GM12801 (cell line): Measurements from ENCODE around the gene IRF2BP2.

Source experiments
- TF ChIP-seq, protein P1 (sequence below): IDR thresholded peaks from one replicate; pipeline ENCODE4 v1.5.1; 2011; ENCODE audit warnings: control low read depth; ENCODE audit not compliant: insufficient read length; ENCODE audit errors: extremely low read depth

The IRF2BP2 gene

GRCh38 chr1:234621657-234622335 is 11.8 kb upstream of the IRF2BP2 start:
- TF ChIP-seq, protein P1, sequence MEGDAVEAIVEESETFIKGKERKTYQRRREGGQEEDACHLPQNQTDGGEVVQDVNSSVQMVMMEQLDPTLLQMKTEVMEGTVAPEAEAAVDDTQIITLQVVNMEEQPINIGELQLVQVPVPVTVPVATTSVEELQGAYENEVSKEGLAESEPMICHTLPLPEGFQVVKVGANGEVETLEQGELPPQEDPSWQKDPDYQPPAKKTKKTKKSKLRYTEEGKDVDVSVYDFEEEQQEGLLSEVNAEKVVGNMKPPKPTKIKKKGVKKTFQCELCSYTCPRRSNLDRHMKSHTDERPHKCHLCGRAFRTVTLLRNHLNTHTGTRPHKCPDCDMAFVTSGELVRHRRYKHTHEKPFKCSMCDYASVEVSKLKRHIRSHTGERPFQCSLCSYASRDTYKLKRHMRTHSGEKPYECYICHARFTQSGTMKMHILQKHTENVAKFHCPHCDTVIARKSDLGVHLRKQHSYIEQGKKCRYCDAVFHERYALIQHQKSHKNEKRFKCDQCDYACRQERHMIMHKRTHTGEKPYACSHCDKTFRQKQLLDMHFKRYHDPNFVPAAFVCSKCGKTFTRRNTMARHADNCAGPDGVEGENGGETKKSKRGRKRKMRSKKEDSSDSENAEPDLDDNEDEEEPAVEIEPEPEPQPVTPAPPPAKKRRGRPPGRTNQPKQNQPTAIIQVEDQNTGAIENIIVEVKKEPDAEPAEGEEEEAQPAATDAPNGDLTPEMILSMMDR = no peak

GRCh38 chr1:234621127-234621468 is 11.1 kb upstream of the IRF2BP2 start:
- TF ChIP-seq, protein P1 = no peak

DNA sequence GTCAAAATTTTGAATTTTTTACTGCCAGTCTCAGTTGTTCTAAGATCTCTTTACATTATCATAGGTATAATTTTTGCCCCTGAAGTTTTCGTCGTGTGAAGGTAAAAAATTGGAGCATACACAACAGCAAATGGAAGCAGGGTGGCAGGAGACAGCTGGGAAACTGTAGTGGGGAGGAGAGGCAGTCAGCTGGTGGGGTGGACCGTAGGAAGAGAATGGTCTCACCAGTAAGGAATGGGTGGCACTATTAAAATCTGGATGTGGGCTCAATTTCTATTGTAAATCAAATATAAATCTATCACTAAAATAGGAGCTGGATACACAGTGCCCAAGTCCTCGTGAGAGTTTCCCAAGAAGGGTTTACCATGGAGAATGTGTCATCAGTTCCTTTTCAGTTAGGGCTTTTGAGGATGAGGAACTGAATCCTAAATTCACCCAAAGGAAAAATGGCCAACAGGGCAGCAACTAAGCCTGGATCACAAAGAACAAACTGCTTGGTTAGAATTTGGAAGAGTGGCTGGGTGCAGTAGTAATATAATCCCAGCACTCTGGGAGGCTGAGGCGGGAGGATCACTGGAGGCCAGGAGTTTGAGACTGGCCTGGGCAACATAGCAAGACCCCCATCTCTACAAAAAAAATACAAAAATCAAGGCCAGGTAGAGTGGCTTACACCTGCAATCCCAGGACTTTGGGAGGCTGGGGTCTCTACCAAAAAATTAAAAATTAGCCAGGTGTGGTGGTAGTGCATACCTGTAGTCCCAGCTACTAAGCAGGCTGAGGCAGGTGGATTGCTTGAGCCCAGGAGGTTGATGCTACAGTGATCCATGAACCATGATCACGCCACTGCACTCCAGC is 10.5 kb upstream of the IRF2BP2 start:
- TF ChIP-seq, protein P1 = no peak

DNA sequence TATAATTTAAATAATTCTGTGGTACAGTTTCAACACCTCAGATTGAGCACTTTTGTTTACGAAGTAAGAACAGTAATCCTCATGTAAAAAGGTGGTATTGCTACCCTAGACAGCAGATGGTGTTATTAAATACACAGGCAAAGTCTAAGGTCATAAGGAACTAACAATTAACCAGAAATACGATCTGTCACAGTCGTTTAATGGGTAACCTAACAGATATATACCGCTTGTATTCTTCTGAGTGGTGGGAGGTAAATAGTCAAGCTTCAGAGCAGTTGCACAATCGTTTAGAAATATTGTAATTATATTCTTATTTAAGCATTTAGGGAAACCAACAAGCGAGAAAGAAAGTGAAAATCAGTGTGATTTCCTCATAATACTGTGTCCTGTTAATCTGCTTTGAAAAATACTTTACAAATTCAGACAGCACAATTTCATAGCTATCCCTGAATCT is 9.8 kb upstream of the IRF2BP2 start:
- TF ChIP-seq, protein P1 = no peak

GRCh38 chr1:234619071-234619480 is 9.1 kb upstream of the IRF2BP2 start:
- TF ChIP-seq, protein P1 = no peak

GRCh38 chr1:234618737-234619049 is 8.7 kb upstream of the IRF2BP2 start:
- TF ChIP-seq, protein P1 = no peak

DNA sequence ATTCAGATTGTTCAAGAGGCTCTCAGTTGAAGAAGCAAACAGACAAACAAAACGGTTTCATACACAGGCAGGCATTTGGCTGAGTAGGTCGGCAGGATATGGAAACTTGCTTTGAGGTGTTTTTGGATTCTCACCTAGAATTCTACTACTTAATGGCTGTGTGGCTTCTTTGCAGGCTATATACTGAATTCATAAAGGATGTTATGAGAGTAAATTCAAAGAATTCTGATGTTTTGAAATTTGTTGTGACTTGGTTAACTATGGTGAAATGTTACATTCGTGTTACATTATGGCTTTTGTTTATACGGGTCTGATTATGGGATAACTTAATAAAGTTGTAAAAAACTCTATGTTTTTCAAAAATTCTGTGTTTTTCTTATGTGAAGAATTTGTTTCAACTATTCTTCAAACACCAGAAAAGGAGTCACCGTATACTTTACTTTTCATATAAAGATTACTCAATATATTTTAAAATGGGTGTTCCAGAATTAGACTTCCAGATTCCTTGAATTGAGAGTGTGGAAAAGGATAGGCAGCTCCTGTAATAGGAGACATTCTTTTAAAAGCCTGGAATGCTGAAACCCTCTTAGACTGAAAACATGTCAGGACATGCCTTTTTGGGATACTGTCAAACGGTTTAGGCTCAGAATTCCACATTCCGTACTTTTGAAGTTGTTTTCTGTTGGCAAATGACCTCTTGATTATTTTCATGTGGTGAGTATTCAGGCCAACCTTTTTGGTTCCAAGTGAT is 8.2 kb upstream of the IRF2BP2 start:
- TF ChIP-seq, protein P1 = no peak
